AG04449 (cell line): ENCODE data around the gene AGT.
"Not testable (repeated sequence)": the region's sequence is repeated elsewhere in the genome, so short reads cannot be mapped to it uniquely, and the experiment has no call there.

Experiments
- CTCF ChIA-PET: fragments of 350-600 bp; formaldehyde crosslinking; extraction: SDS; loops from one replicate; lab custom pipeline; 2021; ENCODE audit warnings: antibody characterized with exemption; lab: Yijun Ruan, JAX
- POLR2A ChIA-PET: fragments of 400-600, 350-600 bp; formaldehyde crosslinking; extraction: SDS; loops from one replicate; lab custom pipeline; 2020; ENCODE audit warnings: antibody characterized with exemption, inconsistent platforms; lab: Yijun Ruan, JAX
- DNase-seq: peaks from one replicate; pipeline ENCODE4 v3.0.0-alpha.2; 2010; ENCODE audit warnings: low read depth, low spot score
- H3K4me3 ChIP-seq: 2 replicates; pipeline ENCODE4 v1.5.1; 2011; ENCODE audit warnings: low read depth, mild to moderate bottlenecking, control low read depth, low read length
- CTCF ChIP-seq: IDR thresholded peaks from one replicate; pipeline ENCODE4 v1.5.1; 2011; ENCODE audit warnings: mild to moderate bottlenecking, moderate library complexity, low read length, control low read depth, inconsistent platforms; ENCODE audit not compliant: insufficient read depth; ENCODE audit errors: missing control alignments

Gene AGT

DNA sequence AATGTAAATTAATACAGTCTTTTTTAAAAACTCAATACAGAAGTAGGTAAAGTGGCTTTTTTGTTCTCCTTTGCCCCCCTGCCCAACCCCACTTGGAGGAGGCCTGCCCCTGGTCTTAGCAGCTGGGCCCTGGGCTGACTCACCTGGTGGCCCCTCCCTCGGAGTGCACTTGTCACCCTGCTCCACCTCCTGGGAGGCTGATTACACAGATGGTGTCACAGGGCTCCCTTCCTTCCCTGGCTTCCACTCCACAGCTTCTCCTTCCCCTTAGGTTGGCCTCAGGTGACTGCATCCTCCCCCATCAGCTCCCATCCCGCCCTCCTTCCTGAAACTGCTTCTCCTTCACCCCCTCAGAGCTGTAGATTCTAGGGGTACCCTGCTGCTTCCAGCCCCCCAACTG, 21.5 kb upstream of the AGT start:
- no peak for DNase-seq
- CTCF ChIA-PET = interaction anchor here (2.1 kb wide), 1 partner anchor 37 kb away, joined by 6 read pairs; no protein-coding TSS in a partner anchor
- TF ChIP-seq CTCF = no peak

DNA sequence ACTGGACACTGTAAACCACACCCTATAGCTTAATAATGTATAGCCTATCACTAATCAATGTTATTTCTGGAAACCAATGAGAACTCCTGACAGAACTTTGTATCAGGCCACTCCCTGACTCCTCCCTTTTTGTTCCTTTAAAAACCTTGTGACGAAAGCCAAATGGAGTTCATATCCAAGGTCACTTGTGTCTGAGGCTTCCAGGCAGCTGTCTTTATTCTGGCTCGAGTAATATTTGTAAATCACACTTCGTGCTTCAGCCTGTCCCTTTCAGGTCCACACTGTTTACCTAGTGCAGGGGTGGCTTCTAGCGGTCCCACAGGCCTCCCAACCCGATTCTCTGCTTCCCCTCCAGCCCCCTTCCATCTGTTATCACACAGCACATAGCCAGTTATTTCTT, 17.1 kb upstream of the AGT start:
- DNase-seq = no peak
- no peak overlapping the region for H3K4me3 ChIP-seq
- POLR2A ChIA-PET = no interaction called here
- CTCF ChIA-PET = no interaction called here
- TF ChIP-seq CTCF = no peak

More for the DNA sequence above, 21.5 kb upstream of the AGT start:
- no peak overlapping the region for H3K4me3 ChIP-seq
- POLR2A ChIA-PET = no interaction called here

DNA sequence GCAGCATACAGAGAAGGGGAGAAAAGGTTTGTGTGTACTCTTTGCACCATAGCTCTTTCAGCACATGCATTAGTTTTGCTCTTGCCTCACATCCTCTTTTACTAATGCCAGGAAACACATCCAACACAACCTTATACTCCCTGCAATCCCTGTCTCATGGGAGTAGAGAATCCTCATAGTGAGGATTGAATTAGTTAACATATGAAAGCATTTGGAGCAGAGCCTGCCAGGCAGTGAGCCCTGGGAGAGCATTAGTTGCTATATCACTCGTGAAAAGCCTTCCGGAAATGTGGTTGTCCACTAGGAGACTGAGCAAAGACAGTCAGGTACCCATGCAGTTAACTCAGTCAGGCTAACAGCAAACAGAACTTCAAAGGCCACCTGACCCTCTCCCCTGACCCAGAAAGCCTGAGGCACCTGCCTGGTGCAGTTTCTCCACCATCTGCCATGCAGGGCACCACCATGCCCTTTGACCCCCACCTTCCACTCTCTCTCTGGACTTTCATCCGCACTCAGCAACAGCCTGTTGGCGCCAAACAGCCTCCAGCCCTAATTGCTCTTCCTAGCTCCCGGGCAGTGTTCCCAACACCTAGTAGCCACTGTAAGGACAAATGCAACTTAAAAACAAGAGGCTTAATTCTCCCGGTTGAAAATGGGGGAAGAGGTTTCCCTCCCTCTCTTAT, 14.9 kb upstream of the AGT start:
- POLR2A ChIA-PET = interaction anchor here (0.6 kb wide), 1 partner anchor 8 kb away, joined by 3 read pairs; no protein-coding TSS in a partner anchor
- TF ChIP-seq CTCF = no peak
- H3K4me3 ChIP-seq = no peak overlapping the region
- CTCF ChIA-PET = no interaction called here
- no peak for DNase-seq

DNA sequence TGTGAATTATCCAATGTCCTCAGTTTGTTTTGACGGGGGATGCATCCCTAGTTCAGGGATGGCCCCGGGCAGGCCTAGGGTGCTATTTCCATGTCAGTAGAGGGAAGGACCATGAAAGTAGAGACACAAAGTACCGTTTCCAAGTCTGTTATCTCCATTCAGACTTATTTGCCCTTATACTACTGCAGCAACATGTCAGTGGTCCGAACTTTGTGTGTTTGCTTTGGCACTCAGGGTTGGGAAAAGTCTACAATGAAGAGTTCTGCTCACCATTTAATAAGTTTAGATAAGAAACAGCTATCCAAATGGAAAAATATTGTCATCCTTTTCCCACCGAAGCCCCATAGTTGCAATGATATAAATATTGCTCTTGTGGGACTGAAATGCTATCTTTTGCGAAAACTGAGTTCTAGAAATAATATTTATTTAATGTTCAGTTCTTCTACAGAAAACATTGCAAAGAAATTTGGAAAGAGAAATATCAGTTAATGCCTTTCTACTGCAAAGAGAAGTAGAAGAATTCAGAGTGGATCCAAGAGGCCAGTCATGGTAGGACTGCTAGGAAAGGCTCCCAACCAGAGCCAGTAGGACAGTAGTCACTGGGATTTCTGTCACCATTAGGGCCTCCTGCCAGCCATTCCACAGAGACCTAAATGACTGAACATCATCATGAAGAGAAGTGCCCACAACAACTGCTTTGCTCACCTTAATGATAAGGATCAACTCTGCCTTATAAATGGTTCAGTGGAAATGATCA, 11.5 kb upstream of the AGT start:
- ChIA-PET CTCF (no interaction called here), POLR2A (no interaction called here)
- no peak for DNase-seq
- TF ChIP-seq CTCF = no peak
- H3K4me3 ChIP-seq = no peak overlapping the region

DNA sequence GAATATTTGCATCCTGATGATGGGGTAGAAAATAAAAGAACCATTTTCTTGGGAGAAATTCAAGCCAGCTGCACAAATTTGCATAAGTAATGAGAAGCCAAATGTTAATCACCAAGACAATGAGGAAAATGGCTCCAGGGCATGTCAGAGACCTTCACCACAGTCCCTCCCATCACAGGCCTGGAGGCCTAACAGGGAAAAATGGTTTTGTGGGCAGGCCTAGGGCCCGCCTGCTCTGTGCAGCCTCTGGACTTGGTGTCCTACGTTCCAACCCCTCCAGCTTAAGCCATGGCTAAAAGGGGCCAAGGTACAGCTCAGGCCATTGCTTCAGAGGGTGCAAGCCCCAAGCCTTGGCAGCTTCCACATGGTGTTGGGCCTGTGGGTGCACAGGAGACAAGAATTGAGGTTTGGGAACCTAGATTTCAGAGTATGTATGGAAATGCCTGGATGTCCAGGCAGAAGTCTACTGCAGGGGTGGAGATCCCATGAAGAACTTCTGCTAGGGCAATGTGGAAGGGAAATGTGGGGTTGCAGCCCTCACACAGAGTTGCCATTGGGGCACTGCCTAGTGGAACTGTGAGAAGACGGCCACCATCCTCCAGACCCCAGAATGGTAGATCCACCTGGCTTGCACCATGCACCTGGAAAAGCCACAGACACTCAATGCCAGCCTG, 8.1 kb upstream of the AGT start:
- POLR2A ChIA-PET, H3K4me3 ChIP-seq, DNase-seq, CTCF ChIA-PET: not testable (repeated sequence)

DNA sequence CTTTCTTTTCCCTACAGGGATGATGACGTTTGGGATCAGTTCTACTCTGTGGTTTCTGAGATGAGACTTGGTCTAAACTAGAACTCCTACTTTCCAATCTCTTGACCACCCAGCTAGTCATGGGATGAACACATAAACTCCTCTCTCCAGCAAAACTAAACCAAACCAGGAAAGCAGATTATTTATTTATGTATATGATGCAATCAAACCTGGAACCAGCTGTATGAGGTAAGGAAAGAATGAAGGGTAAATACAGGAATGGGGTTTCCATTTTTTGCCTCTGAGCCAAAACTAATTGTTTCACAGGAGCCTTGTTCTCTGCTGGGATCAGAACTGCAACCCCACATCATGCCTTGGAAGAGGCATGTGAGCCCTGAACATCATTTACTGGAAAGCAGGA, 3.3 kb upstream of the AGT start:
- DNase-seq = no peak
- ChIA-PET POLR2A (no interaction called here), CTCF (no interaction called here)
- no peak for TF ChIP-seq CTCF
- H3K4me3 ChIP-seq = no peak overlapping the region

- DNase-seq, CTCF ChIA-PET, H3K4me3 ChIP-seq, POLR2A ChIA-PET: not testable (repeated sequence)
Measured at GRCh38 chr1:230716453-230716852, 2.5 kb upstream of the AGT start.
